SHP77 treated with DMSO at 0.1 percent for 48 hours (cell line): Measurements from ENCODE around the gene SNX25.
"Not testable (repeated sequence)": the region's sequence is repeated elsewhere in the genome, so short reads cannot be mapped to it uniquely, and the experiment has no call there.

Source experiments
- DNase-seq: peaks from one replicate; lab custom pipeline; 2025; lab: John Stamatoyannopoulos, UW

SNX25 gene

GRCh38 chr4:185305979-185306442, 96.6 kb downstream of the SNX25 start:
- DNase-seq = no peak

- DNase-seq = no peak
Observed at GRCh38 chr4:185307136-185307950, 97.9 kb downstream of the SNX25 start.

- no peak for DNase-seq
Observed at GRCh38 chr4:185309770-185310169, 100.4 kb downstream of the SNX25 start.

GRCh38 chr4:185311113-185311888, 101.9 kb downstream of the SNX25 start:
- DNase-seq = no peak

GRCh38 chr4:185312699-185313098, 103.3 kb downstream of the SNX25 start:
- no peak for DNase-seq

- not testable (repeated sequence) for DNase-seq
Observed at GRCh38 chr4:185317462-185317861, 108.1 kb downstream of the SNX25 start.

- DNase-seq = no peak
Observed at GRCh38 chr4:185317880-185318279, 108.5 kb downstream of the SNX25 start.

GRCh38 chr4:185318679-185319078, 109.3 kb downstream of the SNX25 start:
- DNase-seq = no peak

GRCh38 chr4:185322803-185323202, 113.4 kb downstream of the SNX25 start:
- DNase-seq = no peak

- DNase-seq = no peak
Observed at GRCh38 chr4:185323606-185324005, 114.2 kb downstream of the SNX25 start.

- DNase-seq = not testable (repeated sequence)
Observed at GRCh38 chr4:185324361-185324760, 115.0 kb downstream of the SNX25 start.

- DNase-seq = not testable (repeated sequence)
Observed at GRCh38 chr4:185325721-185326120, 116.3 kb downstream of the SNX25 start.

GRCh38 chr4:185328586-185328985, 119.2 kb downstream of the SNX25 start:
- DNase-seq = no peak

- not testable (repeated sequence) for DNase-seq
Observed at GRCh38 chr4:185329879-185330510, 120.6 kb downstream of the SNX25 start.

GRCh38 chr4:185332575-185333464, 123.4 kb downstream of the SNX25 start:
- DNase-seq = no peak

GRCh38 chr4:185334326-185334725, 124.9 kb downstream of the SNX25 start:
- no peak for DNase-seq

- DNase-seq = no peak
Observed at GRCh38 chr4:185335579-185335978, 126.2 kb downstream of the SNX25 start.

GRCh38 chr4:185339941-185340340, 130.5 kb downstream of the SNX25 start:
- no peak for DNase-seq

GRCh38 chr4:185341377-185341776, 132.0 kb downstream of the SNX25 start:
- DNase-seq = no peak

GRCh38 chr4:185341841-185342240, 132.4 kb downstream of the SNX25 start:
- no peak for DNase-seq

GRCh38 chr4:185343726-185344581, 134.6 kb downstream of the SNX25 start:
- DNase-seq = no peak
